HG03135 (cell line): Measurements from ENCODE around the gene LAMA4.

ENCODE experiments used
- ATAC-seq: cut with Tn5 transposase; IDR thresholded peaks from one replicate; pipeline ENCODE4 v1.9.1; 2021; ENCODE audit warnings: mild to moderate bottlenecking, moderate library complexity; ENCODE audit not compliant: unreplicated experiment

The LAMA4 gene

DNA sequence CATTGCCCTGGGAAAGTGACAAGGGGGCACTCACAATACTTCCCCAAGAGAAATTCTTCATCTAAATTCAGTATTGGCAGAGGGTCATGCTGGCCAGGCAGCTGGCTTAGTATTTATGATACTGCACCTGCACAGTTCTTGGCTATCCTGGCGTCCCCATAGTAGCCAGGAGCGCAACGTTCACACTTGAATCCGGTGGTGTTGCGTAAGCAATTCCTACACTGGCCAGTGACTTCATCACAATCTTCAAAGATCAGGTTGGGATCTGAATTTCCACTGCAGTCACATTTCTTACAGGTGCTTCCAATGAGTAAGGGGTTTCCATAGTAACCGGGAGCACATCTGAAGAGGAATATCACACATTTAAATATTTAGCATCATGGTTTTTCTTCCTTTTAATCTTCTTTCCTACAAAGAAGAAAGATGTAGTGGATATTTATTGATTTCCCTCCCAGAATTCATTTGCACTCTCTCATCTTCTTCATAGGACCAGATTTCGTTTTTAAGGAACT is 62.8 kb downstream of the LAMA4 start:
- no peak for ATAC-seq

DNA sequence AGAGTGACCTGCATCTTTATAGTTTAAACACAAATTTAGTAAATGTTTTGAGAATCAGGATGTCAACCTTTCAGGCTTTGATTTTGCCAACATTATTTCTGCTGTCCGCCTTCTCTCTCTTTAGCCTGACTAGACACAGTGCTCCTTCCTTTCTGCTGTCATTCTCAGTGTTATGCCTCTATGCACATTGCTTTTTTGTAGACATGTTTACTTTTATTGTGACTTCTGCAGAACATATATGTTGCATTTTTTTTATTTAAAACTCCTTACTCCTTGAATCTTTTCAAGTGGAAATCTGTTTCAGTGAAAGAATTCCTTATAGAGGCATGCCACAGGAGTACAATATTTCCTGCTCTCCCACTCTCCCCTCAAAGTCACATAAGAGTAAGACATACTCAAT is 64.2 kb downstream of the LAMA4 start:
- ATAC-seq = no peak

DNA sequence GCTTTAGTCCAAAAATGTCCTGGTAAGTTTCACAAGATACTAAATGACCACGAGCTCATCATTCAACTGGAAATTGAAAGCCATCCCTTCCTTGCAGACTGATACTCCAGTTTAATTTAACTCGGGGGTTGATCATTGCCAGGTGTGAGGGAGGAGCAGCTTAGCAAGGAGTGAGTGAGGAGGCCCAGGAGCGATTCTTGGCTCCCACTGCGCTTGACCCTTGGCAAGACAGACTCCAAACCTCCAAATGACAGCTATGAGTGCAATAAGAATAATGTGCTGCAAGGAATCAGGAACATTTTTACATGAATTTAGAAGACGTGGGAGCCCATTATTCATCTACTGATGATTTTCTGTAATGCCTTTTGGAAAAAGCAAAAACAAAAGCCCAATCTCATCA is 64.9 kb downstream of the LAMA4 start:
- ATAC-seq = no peak

- ATAC-seq = no peak
Observed at GRCh38 chr6:112188906-112189305, 65.5 kb downstream of the LAMA4 start.

DNA sequence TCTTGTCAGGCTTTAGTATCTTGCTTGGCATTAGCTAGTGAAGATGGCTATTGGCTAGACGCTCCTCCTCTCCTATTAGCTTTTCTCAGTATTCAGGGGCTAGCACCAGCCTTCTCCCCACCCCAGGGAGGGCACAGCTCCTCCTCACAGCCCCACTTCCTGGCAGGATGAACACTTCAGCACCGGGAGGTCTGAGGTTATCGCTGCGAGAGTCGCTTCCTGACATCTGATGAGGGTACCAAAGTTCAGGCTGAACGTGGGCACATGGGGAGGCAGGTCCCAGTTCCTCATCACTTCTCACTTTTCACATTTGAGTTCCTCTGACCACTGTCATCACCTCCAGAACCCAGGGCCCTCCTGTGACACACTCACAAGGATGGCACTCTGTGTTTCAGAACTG is 66.6 kb downstream of the LAMA4 start:
- ATAC-seq = no peak

- ATAC-seq = no peak
Observed at GRCh38 chr6:112184951-112185350, 69.4 kb downstream of the LAMA4 start.

- no peak for ATAC-seq
Observed at GRCh38 chr6:112183271-112183671, 71.1 kb downstream of the LAMA4 start.

GRCh38 chr6:112181130-112181529 is 73.2 kb downstream of the LAMA4 start:
- ATAC-seq = no peak

- peak; percentile 85 for ATAC-seq
Observed at GRCh38 chr6:112180095-112180820, 74.1 kb downstream of the LAMA4 start.

- no peak for ATAC-seq
Observed at GRCh38 chr6:112179631-112180030, 74.7 kb downstream of the LAMA4 start.

GRCh38 chr6:112178846-112179245 is 75.5 kb downstream of the LAMA4 start:
- no peak for ATAC-seq

- ATAC-seq = no peak
Observed at GRCh38 chr6:112177092-112177491, 77.3 kb downstream of the LAMA4 start.

DNA sequence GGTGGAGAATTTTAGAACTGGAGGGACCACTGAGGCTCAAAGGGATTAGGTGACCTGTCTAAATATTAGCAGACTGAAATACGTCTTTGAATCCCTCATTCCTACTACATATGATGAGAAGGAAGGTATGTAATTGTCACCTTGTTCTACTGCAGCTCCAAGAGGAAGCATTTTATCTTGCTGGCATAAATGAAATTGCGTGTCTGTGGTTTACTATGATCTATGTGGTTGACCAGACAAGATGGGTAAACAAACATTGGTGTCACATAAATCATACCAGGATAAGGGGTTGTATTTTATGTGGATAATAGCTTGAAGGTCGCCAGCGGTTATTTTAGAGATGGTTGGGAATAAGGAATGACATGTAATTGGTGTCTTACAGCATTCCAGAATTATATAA is 78.2 kb downstream of the LAMA4 start:
- no peak for ATAC-seq

DNA sequence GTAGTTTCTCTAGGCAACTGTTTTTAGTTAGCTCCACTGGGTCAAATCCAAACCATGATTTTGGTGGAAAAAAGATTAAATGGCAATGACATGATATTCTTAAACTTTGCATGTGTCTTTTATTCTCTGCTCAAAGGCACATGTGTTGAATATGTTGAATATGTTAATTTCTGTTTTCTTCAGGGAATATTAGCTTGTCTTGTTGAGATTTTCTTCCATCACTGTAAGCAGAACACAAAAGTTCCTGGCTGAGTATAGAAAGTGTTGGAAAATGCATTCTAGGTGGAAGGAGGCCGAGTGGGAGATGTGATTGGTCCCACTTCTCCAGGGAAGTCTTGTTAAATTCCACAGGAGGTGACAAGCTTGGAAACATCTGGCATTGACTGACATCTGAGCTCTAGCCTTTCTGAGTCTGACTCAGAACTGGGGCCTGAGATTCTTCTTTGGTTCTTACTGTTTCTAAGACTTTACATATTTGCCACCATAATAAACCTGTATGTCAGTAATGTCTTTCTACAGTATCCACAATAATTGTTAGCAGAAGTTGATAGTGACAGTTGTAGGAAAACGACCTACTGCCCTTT is 81.1 kb downstream of the LAMA4 start:
- no peak for ATAC-seq

GRCh38 chr6:112172540-112172939 is 81.8 kb downstream of the LAMA4 start:
- ATAC-seq = no peak

GRCh38 chr6:112169541-112169940 is 84.8 kb downstream of the LAMA4 start:
- no peak for ATAC-seq

GRCh38 chr6:112163295-112164257 is 90.8 kb downstream of the LAMA4 start:
- ATAC-seq = peak; percentile 99

DNA sequence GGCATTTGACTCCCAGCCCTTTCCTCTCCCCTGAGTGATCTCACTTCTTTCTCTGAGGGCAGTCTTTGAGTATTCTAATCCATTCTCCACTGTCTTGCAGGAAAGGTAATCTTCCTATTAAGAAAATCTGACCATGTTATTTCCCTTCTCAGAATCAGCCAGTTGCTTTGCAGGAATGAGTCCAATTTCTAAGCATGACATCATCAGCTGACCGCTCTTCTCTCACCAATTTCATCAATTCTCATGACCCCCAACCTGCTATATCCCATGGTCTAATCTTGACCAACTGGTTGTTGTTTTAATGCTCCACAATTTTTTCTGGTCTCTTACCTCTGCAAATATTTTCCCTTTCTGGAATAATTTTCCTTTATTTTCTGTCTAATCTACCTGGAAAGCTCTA is 93.6 kb downstream of the LAMA4 start:
- ATAC-seq = no peak

DNA sequence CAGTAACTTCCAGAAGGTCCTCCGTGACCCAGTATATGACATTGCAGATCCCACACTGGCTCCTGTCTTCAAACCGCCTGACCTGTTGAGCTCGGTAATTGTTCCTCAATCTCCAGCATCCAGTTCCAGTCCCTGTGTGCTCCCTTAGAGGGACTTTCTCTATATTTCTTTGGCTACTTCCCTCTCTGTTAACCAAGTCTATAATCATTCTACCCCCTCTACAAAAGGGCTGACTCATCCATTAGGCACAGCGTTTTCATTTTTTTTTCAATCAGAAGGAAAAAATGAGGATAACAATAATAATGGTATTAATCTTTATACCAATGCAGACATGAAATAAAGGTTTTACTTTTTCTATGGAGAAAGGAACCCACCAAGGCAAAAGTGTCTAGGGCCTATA is 97.7 kb downstream of the LAMA4 start:
- ATAC-seq = no peak

DNA sequence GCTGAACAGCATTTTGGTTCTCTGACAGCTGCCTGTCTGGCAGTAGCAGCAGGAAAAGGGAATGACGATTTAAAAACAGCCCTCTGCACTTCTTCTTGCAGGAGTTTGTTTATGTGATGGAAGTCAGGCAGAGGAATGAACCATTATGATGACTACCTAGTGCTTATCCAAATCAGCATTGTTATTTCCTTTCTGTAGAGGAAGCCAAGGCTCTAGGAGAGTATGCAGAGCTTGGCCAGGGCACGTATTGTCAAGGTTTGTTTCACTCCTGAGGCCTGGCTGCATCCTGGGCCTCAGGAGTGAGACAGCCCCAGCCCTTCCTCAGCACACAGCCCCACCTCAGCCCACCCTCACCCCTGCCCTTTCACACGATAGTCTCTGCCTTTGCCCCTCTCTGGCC is 98.5 kb downstream of the LAMA4 start:
- no peak for ATAC-seq

DNA sequence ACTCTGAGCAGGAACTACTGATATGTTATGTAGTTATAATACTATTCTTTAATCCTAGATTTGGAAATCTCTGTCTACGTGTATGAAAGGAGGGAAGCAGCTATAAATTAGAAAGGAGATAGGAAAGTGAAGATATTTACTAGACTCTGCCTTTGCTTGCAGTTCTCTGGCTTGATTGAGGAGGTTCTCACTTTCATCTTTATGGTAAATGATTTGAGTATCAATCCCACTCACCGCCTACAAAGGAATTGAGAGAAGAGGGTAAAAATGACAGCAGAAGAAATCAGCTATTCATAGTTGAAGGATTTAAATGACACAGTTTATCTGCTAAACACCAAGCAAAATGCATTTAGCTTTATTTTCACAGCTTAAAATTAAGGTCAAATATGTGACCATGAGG is 99.7 kb downstream of the LAMA4 start:
- no peak for ATAC-seq
